Type B pancreatic cell (in vitro differentiated cells): ENCODE data around the gene YIF1B. TPM values are rescaled to one million over a fixed set of nuclear protein-coding genes. Genes with fewer than 3 reads are reported as not detected.
A peak's percentile ranks its signal among the peaks of the same experiment; 100 is the strongest.
"Not testable (repeated sequence)": the region's sequence is repeated elsewhere in the genome, so short reads cannot be mapped to it uniquely, and the experiment has no call there.

ENCODE experiments used
- DNase-seq: peaks from one replicate; pipeline ENCODE4 v3.0.0; 2021; ENCODE audit warnings: mixed read lengths; ENCODE audit not compliant: unreplicated experiment; ENCODE audit errors: extremely low spot score
- H3K27ac Mint-ChIP-seq: 2 replicates; pipeline ENCODE4 v1.8.0; 2021; ENCODE audit warnings: mild to moderate bottlenecking, mixed read lengths
- H3K27me3 Mint-ChIP-seq: 2 replicates; pipeline ENCODE4 v1.8.0; 2021; ENCODE audit warnings: mixed read lengths
- H3K36me3 Mint-ChIP-seq: 2 replicates; pipeline ENCODE4 v1.8.0; 2021; ENCODE audit warnings: mixed read lengths
- H3K4me1 Mint-ChIP-seq: one replicate; pipeline ENCODE4 v1.8.0; 2021; ENCODE audit warnings: mixed read lengths; ENCODE audit not compliant: unreplicated experiment
- H3K4me3 Mint-ChIP-seq: 2 replicates; pipeline ENCODE4 v1.8.0; 2021; ENCODE audit warnings: mild to moderate bottlenecking, mixed read lengths
- H3K9me3 Mint-ChIP-seq: 2 replicates; pipeline ENCODE4 v1.8.0; 2021; ENCODE audit warnings: mixed read lengths
- long read RNA-seq: library from polyadenylated mRNA; unstranded; transcript quantifications from one replicate; pipeline ENCODE4 v2.0.0, GENCODE V29; 2020
- total RNA-seq: library from RNA; stranded (reverse); gene quantifications from 2 replicates; pipeline ENCODE4 v1.2.1, GENCODE V29; 2021; ENCODE audit warnings: low replicate concordance
- TF ChIP-seq, protein P1 (sequence below): fragments of 200-600 bp; sonication (generic); conservative IDR thresholded peaks from 2 replicates; pipeline ENCODE4 v1.5.0; 2021; ENCODE audit warnings: antibody characterized with exemption, mild to moderate bottlenecking

YIF1B gene, protein sequence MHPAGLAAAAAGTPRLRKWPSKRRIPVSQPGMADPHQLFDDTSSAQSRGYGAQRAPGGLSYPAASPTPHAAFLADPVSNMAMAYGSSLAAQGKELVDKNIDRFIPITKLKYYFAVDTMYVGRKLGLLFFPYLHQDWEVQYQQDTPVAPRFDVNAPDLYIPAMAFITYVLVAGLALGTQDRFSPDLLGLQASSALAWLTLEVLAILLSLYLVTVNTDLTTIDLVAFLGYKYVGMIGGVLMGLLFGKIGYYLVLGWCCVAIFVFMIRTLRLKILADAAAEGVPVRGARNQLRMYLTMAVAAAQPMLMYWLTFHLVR
- 41.0 and 42.9 TPM in 2 replicates for total RNA-seq
- long read RNA-seq, partial matches to known transcripts: 0 of 8 reads
- long read RNA-seq, other reads (novel, unspliced or antisense): 2 of 8 reads

DNA sequence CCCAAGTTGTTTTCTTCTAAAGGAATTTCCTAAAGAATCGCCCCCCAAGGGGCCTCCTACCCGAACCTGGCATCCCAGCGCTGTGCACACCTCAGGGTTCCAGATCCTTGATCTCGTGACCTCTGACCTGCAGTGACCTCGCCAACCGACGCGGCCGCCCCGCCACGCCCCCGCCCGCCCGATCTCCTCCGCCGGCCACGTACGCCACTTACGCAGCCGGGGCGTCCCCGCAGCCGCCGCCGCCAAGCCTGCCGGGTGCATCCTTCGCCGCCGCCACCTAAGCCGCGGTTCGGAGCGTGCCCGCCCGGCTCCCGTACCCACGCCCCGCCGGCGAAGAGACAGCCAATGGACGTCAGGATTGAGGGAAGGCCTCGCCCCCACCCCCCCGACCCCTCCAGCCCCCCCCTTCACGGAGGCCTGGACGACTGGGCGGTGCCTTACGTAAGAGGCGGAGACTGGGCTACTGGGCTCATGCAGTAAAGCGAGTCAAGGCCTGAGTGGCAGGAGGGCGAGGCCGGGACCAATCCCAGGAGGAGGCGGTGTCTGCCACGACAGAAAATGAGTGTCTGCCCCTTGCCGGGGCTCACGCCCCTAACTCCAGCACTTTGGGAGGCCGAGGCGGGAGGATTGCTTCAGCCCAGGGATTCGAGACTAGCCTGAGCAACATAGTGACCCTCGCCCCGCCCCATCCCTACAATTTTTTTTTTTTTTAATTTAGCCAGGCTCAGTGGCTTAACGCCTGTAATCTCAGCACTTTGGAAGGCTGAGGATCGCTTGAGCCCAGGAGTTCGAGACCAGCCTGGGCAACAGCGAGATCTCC lies at the start of gene YIF1B:
Gene YIF1B, minus strand, starts transcription at position 291 of the 820 bp plus-strand sequence. Its CDS starts 30 bp downstream, at position 261.
- H3K27me3 Mint-ChIP-seq: peaks cover 37% of the 10 kb centered on the region
- peaks cover 3% of the 10 kb centered on the region for H3K4me1 Mint-ChIP-seq
- TF ChIP-seq, protein P1, sequence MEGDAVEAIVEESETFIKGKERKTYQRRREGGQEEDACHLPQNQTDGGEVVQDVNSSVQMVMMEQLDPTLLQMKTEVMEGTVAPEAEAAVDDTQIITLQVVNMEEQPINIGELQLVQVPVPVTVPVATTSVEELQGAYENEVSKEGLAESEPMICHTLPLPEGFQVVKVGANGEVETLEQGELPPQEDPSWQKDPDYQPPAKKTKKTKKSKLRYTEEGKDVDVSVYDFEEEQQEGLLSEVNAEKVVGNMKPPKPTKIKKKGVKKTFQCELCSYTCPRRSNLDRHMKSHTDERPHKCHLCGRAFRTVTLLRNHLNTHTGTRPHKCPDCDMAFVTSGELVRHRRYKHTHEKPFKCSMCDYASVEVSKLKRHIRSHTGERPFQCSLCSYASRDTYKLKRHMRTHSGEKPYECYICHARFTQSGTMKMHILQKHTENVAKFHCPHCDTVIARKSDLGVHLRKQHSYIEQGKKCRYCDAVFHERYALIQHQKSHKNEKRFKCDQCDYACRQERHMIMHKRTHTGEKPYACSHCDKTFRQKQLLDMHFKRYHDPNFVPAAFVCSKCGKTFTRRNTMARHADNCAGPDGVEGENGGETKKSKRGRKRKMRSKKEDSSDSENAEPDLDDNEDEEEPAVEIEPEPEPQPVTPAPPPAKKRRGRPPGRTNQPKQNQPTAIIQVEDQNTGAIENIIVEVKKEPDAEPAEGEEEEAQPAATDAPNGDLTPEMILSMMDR: no peak
- peak within 1 kb of the TSS; percentile 92 for H3K4me3 Mint-ChIP-seq
- DNase-seq: peak; percentile 95
- H3K36me3 Mint-ChIP-seq: peaks cover 3% of the 10 kb centered on the region
- no peaks in the 10 kb centered on the region for H3K9me3 Mint-ChIP-seq
- peak within 1 kb of the TSS; percentile 75 for H3K27ac Mint-ChIP-seq

DNA sequence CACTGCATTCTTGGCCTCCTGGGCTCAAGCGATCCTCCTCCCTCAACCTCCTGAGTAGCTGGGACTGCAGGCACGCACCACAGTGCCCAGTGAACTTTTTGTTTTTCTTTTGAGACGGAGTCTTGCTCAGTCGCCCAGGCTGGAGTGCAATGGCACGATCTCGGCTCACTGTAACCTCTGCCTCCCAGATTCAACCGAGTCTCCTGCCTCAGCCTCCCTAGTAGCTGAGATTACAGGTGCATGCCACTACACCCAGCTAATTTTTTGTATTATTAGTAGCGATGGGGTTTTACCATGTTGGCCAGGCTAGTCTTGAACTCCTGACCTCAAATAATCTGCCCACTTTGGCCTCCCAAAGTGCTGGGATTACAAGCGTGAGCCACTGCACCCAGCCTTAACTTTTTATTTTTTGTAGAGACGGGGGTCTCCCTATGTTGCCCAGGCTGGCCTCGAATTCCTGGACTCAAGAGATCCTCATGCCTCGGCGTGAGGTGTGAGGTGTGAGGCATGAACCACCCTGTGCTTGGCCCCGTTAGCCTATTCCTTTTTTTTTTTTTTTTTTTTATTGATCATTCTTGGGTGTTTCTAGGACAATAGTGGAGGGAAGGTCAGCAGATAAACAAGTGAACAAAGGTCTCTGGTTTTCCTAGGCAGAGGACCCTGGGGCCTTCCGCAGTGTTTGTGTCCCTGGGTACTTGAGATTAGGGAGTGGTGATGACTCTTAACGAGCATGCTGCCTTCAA lies 47.4 kb upstream of the YIF1B start:
- Mint-ChIP-seq H3K4me3 (peak overlapping the region; percentile 70), H3K27me3 (peaks cover 36% of the 10 kb centered on the region)
- H3K9me3 Mint-ChIP-seq, H3K27ac Mint-ChIP-seq, H3K36me3 Mint-ChIP-seq, DNase-seq, H3K4me1 Mint-ChIP-seq: not testable (repeated sequence)

DNA sequence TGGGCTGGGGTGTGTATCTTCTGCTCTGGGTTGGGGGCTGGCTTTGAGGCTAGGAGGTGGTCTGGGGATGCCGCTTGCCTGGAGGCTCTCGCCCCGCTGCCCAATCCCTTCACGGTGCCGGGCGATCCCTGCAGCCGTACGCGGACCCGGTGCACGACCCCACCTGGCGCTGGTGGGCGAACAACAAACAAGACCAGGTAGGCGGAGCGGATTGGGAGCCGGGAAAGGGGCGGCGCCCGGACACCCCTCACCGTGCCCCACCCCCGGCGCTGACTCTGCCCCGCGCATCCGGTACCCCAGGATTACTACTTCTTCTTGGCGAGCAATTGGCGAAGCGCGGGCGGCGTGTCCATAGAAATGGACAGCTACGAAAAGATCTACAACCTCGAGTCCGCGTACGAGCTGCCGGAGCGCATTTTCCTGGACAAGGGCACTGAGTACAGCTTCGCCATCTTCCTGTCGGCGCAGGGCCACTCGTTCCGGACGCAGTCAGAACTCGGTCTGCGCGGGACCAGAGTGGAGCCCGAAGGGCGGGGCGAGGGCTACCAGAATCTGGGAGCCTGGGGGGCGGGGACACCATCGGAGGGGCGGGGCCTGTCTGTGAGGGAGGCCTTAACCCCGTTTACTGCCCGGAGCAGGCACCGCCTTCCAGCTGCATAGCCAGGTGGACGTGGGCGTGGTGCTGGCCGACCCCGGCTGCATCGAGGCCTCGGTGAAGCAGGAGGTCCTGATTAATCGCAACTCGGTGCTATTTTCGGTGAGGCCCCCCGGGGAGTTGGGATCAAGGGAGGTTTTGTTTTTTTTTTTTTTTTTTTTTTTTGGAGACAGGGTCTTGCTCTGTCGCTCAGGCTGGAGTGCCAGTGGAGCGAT lies 46.6 kb upstream of the YIF1B start:
- no peaks in the 10 kb centered on the region for H3K9me3 Mint-ChIP-seq
- H3K27me3 Mint-ChIP-seq: peaks cover 43% of the 10 kb centered on the region
- peak overlapping the region; percentile 65 for H3K27ac Mint-ChIP-seq
- peak; percentile 79 for DNase-seq
- peak overlapping the region; percentile 90 for H3K4me3 Mint-ChIP-seq
- TF ChIP-seq, protein P1: no peak
- H3K36me3 Mint-ChIP-seq: no peaks in the 10 kb centered on the region
- no peaks in the 10 kb centered on the region for H3K4me1 Mint-ChIP-seq

DNA sequence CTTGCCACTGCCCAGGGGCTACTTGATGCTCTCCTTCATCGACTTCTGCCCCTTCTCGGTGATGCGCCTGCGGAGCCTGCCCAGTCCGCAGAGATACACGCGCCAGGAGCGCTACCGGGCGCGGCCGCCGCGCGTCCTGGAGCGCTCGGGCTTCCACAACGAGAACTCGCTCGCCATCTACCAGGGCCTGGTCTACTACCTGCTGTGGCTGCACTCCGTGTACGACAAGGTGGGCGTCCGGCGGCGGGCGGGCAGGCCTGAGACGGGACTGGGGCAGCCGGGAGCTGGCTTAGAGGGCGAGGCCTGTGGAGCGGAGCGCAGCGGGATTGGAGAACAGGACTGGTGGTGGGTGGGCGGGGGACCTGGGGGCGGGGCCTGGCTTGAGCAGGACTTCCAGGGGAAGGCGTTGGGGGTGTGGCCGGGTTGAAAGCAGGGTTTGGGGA lies 45.9 kb upstream of the YIF1B start:
- H3K27me3 Mint-ChIP-seq: peaks cover 47% of the 10 kb centered on the region
- H3K27ac Mint-ChIP-seq: peak overlapping the region; percentile 65

More for the DNA sequence above, 45.9 kb upstream of the YIF1B start:
- peak overlapping the region; percentile 90 for H3K4me3 Mint-ChIP-seq
- TF ChIP-seq, protein P1: peak; percentile 60
- no peaks in the 10 kb centered on the region for H3K36me3 Mint-ChIP-seq
- DNase-seq: peak; percentile 81
- H3K9me3 Mint-ChIP-seq: no peaks in the 10 kb centered on the region
- H3K4me1 Mint-ChIP-seq: no peaks in the 10 kb centered on the region
